Loucy (cell line): ENCODE measurements around the gene PLXNA4.

Experiments used
- H2AFZ ChIP-seq: fragments of 200-600 bp; sonication (generic); 2 replicates; pipeline ENCODE4 v1.6.0; 2016; ENCODE audit warnings: antibody characterized with exemption, mild to moderate bottlenecking, low read length, moderate library complexity
- H3F3A ChIP-seq: fragments of 200-600 bp; 2 replicates; pipeline ENCODE4 v1.6.0; 2016; ENCODE audit warnings: antibody characterized with exemption, low read depth, mild to moderate bottlenecking
- H3K27me3 ChIP-seq: fragments of 200-600 bp; sonication (generic); 2 replicates; pipeline ENCODE4 v1.6.1; 2014; ENCODE audit warnings: low read length, mild to moderate bottlenecking; ENCODE audit not compliant: insufficient read depth, poor library complexity, severe bottlenecking
- H3K36me3 ChIP-seq: fragments of 200-600 bp; sonication (generic); 2 replicates; pipeline ENCODE4 v1.6.1; 2016; ENCODE audit warnings: low read length; ENCODE audit not compliant: insufficient read depth
- H3K4me1 ChIP-seq: fragments of 200-600 bp; sonication (generic); 2 replicates; pipeline ENCODE4 v1.5.1; 2014; ENCODE audit warnings: low read length, mild to moderate bottlenecking; ENCODE audit not compliant: insufficient read depth, poor library complexity, severe bottlenecking
- H3K4me2 ChIP-seq: fragments of 200-600 bp; sonication (generic); 2 replicates; pipeline ENCODE4 v1.6.0; 2014; ENCODE audit warnings: antibody characterized with exemption, low read length, low read depth, mild to moderate bottlenecking; ENCODE audit not compliant: poor library complexity, severe bottlenecking
- H3K4me3 ChIP-seq: fragments of 200-600 bp; sonication (generic); 2 replicates; pipeline ENCODE4 v1.5.1; 2014; ENCODE audit warnings: low read length, mild to moderate bottlenecking, mixed read lengths; ENCODE audit not compliant: poor library complexity, severe bottlenecking
- H3K79me2 ChIP-seq: fragments of 200-600 bp; sonication (generic); 2 replicates; pipeline ENCODE4 v1.6.1; 2014; ENCODE audit warnings: low read length; ENCODE audit not compliant: insufficient read depth
- H3K9ac ChIP-seq: fragments of 200-600 bp; sonication (generic); 2 replicates; pipeline ENCODE4 v1.6.0; 2014; ENCODE audit warnings: mild to moderate bottlenecking, low read depth, low read length, moderate library complexity; ENCODE audit not compliant: poor library complexity, severe bottlenecking
- H3K9me2 ChIP-seq: fragments of 200-600 bp; sonication (generic); replicated peaks from 2 replicates; pipeline ENCODE4 v1.6.1; 2016; ENCODE audit warnings: low read depth, low read length, mixed read lengths
- H3K9me3 ChIP-seq: fragments of 200-600 bp; sonication (generic); 2 replicates; pipeline ENCODE4 v1.6.1; 2014; ENCODE audit warnings: mild to moderate bottlenecking, antibody characterized with exemption, low read length, low read depth; ENCODE audit not compliant: insufficient read depth
- H4K20me1 ChIP-seq: fragments of 200-600 bp; sonication (generic); 2 replicates; pipeline ENCODE4 v1.6.0; 2014; ENCODE audit warnings: antibody characterized with exemption, low read length, mild to moderate bottlenecking; ENCODE audit not compliant: insufficient read depth, poor library complexity, severe bottlenecking
- CTCF ChIP-seq: fragments of 200-600 bp; sonication (generic); conservative IDR thresholded peaks from 2 replicates; pipeline ENCODE4 v1.5.1; 2014; ENCODE audit warnings: mild to moderate bottlenecking, antibody characterized with exemption, low read length
- EZH2phosphoT487 ChIP-seq: fragments of 200-600 bp; IDR thresholded peaks from 2 replicates; pipeline ENCODE4 v1.6.1; 2018; ENCODE audit warnings: antibody characterized with exemption, mild to moderate bottlenecking, moderate library complexity, borderline replicate concordance

PLXNA4 gene

DNA sequence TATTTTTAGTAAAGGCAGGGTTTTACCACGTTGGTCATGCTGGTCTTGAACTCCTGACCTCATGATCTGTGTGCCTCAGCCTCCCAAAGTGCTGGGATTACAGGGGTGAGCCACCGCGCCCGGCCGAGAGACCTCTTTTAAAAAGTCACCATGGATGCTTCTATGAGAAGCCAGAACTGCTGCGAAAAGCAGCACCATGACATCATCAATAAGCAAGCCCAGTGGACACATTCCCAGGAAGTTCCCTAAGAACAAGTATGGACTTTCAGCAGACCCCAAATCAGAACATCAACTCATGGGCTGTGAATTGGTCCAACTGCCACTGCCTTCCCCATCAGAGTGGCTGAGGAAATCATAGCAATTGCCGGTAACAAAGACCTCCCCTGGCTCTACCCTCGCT lies 93.4 kb downstream of the PLXNA4 start:
- Histone ChIP-seq H2AFZ (no peak overlapping the region), H3F3A (0 out of 2 replicates have a peak, but pooled peaks cover 3% of the 10 kb centered on the region), H3K4me3 (no peak overlapping the region), H3K4me1 (peaks cover 38% of the 10 kb centered on the region), H3K27me3 (no peaks in the 10 kb centered on the region), H3K4me2 (no peak overlapping the region), H3K9me3 (no peaks in the 10 kb centered on the region), H3K9me2 (no peaks in the 10 kb centered on the region), H3K36me3 (no peaks in the 10 kb centered on the region), H4K20me1 (no peaks in the 10 kb centered on the region), H3K9ac (no peak overlapping the region), H3K79me2 (no peaks in the 10 kb centered on the region)
- no peak for TF ChIP-seq EZH2phosphoT487
- TF ChIP-seq CTCF: no peak

GRCh38 chr7:132480534-132480933 lies 95.7 kb downstream of the PLXNA4 start:
- no peaks in the 10 kb centered on the region for H3K9me2 ChIP-seq
- H3K9ac ChIP-seq: no peak overlapping the region
- TF ChIP-seq CTCF: no peak
- TF ChIP-seq EZH2phosphoT487: no peak
- no peaks in the 10 kb centered on the region for H3K36me3 ChIP-seq
- no peaks in the 10 kb centered on the region for H4K20me1 ChIP-seq
- H3K4me3 ChIP-seq: no peak overlapping the region
- no peak overlapping the region for H3K4me2 ChIP-seq
- peaks cover 17% of the 10 kb centered on the region for H3K4me1 ChIP-seq
- H3K27me3 ChIP-seq: no peaks in the 10 kb centered on the region
- no peak overlapping the region for H2AFZ ChIP-seq
- no peaks in the 10 kb centered on the region for H3K79me2 ChIP-seq
- H3K9me3 ChIP-seq: no peaks in the 10 kb centered on the region
- 0 out of 2 replicates have a peak, but pooled peaks cover 3% of the 10 kb centered on the region for H3F3A ChIP-seq

DNA sequence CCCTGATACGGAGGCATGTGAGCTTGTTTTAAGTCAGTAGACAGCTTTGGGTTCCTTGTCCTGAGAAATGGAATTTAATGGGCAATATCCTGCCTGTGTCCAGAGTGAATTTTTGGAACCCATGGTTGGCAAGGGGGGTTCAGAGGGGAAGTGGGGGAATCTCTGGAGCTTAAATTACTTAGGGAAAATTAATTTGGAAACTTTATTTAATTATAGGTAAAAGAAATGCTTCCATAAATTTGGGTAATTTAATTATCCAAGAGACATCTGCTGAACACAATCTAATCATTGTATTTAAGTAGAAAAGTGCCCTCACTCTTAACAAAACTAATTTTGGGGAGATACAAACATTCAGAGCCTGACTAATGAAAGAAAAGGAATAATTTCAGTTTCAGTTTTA lies 99.7 kb downstream of the PLXNA4 start:
- no peaks in the 10 kb centered on the region for H3K9me3 ChIP-seq
- no peaks in the 10 kb centered on the region for H4K20me1 ChIP-seq
- H3K79me2 ChIP-seq: no peaks in the 10 kb centered on the region
- no peaks in the 10 kb centered on the region for H3K36me3 ChIP-seq
- H3K4me3 ChIP-seq: no peak overlapping the region
- H2AFZ ChIP-seq: no peak overlapping the region
- no peaks in the 10 kb centered on the region for H3K27me3 ChIP-seq
- H3K4me1 ChIP-seq: no peaks in the 10 kb centered on the region
- no peaks in the 10 kb centered on the region for H3F3A ChIP-seq
- H3K9me2 ChIP-seq: no peaks in the 10 kb centered on the region
- no peak overlapping the region for H3K4me2 ChIP-seq
- H3K9ac ChIP-seq: no peak overlapping the region
- TF ChIP-seq EZH2phosphoT487: no peak
- no peak for TF ChIP-seq CTCF
